HepG2 (cell line): ENCODE results near the gene RSPH4A. TPM values are rescaled to one million over a fixed set of nuclear protein-coding genes. Genes with fewer than 3 reads are reported as not detected.

Source experiments
- ATM ChIP-seq: fragments of 450-650 bp; IDR thresholded peaks from 2 replicates; pipeline ENCODE4 v1.7.1; 2017; ENCODE audit warnings: mild to moderate bottlenecking, borderline replicate concordance
- CENPT ChIP-seq: sonication (generic); formaldehyde crosslinking; IDR thresholded peaks from 2 replicates; pipeline ENCODE4 v1.8.0; 2022; ENCODE audit warnings: low read depth, mild to moderate bottlenecking, moderate library complexity, missing genetic modification reagents
- EHMT2 ChIP-seq: fragments of 200-600 bp; sonication (generic); IDR thresholded peaks from 2 replicates; pipeline ENCODE4 v1.7.0; 2017; ENCODE audit warnings: antibody characterized with exemption, low read depth, low read length, borderline replicate concordance
- MAF1 ChIP-seq: sonication (generic); formaldehyde crosslinking; IDR thresholded peaks from 2 replicates; pipeline ENCODE4 v1.5.0; 2020; ENCODE audit warnings: missing genetic modification reagents, borderline replicate concordance
- MAFK ChIP-seq, 2 experiments: IDR thresholded peaks in 1 of 2; conservative IDR thresholded peaks in 1 of 2; 2 replicates each; pipeline ENCODE4 v1.6.1; 2011; ENCODE audit warnings: improper control_type of control experiment in 2 of 2, low read length in 2 of 2
- NFE2L2 ChIP-seq: fragments of 150-350 bp; IDR thresholded peaks from 2 replicates; pipeline ENCODE4 v1.6.1; 2014; ENCODE audit warnings: low read length
- NR2F1 ChIP-seq, 2 experiments: fragments of 450-650 bp in 1 of 2; formaldehyde crosslinking in 1 of 2; IDR thresholded peaks; 2 replicates each; pipeline versions ENCODE4 v1.5.0 to v1.6.1; 2016 to 2020; ENCODE audit warnings: mild to moderate bottlenecking in 1 of 2, missing compliant biosample characterization in 1 of 2, missing genetic modification reagents in 1 of 2, moderate library complexity in 1 of 2
- NRL ChIP-seq: sonication (generic); formaldehyde crosslinking; IDR thresholded peaks from 2 replicates; pipeline ENCODE4 v1.5.0; 2020; ENCODE audit warnings: missing genetic modification reagents, mild to moderate bottlenecking, moderate library complexity, borderline replicate concordance
- RXRA ChIP-seq: sonication (generic); formaldehyde crosslinking; IDR thresholded peaks from 2 replicates; pipeline ENCODE4 v1.5.1; 2020; ENCODE audit warnings: missing genetic modification reagents
- SATB2 ChIP-seq: sonication (generic); formaldehyde crosslinking; IDR thresholded peaks from 2 replicates; pipeline ENCODE4 v1.5.0; 2020; ENCODE audit warnings: missing genetic modification reagents
- YEATS4 ChIP-seq: sonication (generic); formaldehyde crosslinking; IDR thresholded peaks from 2 replicates; pipeline ENCODE4 v1.4.0; 2020; ENCODE audit warnings: missing genetic modification reagents, borderline replicate concordance
- ZBTB3 ChIP-seq: sonication (generic); formaldehyde crosslinking; IDR thresholded peaks from 2 replicates; pipeline ENCODE4 v1.4.0; 2020; ENCODE audit warnings: low read depth, mild to moderate bottlenecking, moderate library complexity, missing genetic modification reagents, borderline replicate concordance
- ZBTB4 ChIP-seq: sonication (generic); formaldehyde crosslinking; IDR thresholded peaks from 2 replicates; pipeline ENCODE4 v1.4.0; 2020; ENCODE audit warnings: missing genetic modification reagents, mild to moderate bottlenecking, borderline replicate concordance
- ZBTB43 ChIP-seq: sonication (generic); formaldehyde crosslinking; conservative IDR thresholded peaks from 2 replicates; pipeline ENCODE4 v1.4.0; 2020; ENCODE audit warnings: missing genetic modification reagents
- ZBTB44 ChIP-seq: sonication (generic); formaldehyde crosslinking; IDR thresholded peaks from 2 replicates; pipeline ENCODE4 v1.4.0; 2020; ENCODE audit warnings: missing genetic modification reagents
- ZKSCAN8 ChIP-seq: IDR thresholded peaks from 2 replicates; pipeline ENCODE4 v1.6.1; 2016; ENCODE audit warnings: borderline replicate concordance, missing genetic modification reagents, missing compliant biosample characterization
- ZNF207 ChIP-seq: fragments of 450-650 bp; IDR thresholded peaks from 2 replicates; pipeline ENCODE4 v1.6.1; 2016; ENCODE audit warnings: antibody characterized with exemption, borderline replicate concordance
- ZNF484 ChIP-seq: sonication (generic); formaldehyde crosslinking; IDR thresholded peaks from 2 replicates; pipeline ENCODE4 v1.5.1; 2020; ENCODE audit warnings: mild to moderate bottlenecking, low read depth, missing genetic modification reagents, borderline replicate concordance
- ZNF597 ChIP-seq: sonication (generic); formaldehyde crosslinking; IDR thresholded peaks from 2 replicates; pipeline ENCODE4 v1.5.0; 2020; ENCODE audit warnings: missing genetic modification reagents
- ZNF672 ChIP-seq: sonication (generic); formaldehyde crosslinking; IDR thresholded peaks from 2 replicates; pipeline ENCODE4 v1.8.1; 2022; ENCODE audit warnings: missing genetic modification reagents
- ZSCAN31 ChIP-seq: sonication (generic); formaldehyde crosslinking; IDR thresholded peaks from 2 replicates; pipeline ENCODE4 v1.5.0; 2020; ENCODE audit warnings: low read depth, mild to moderate bottlenecking, missing genetic modification reagents
- polyA plus RNA-seq, 8 experiments: library from polyadenylated mRNA; depleted of rRNA in 3 of 8; stranded (reverse) in 7 of 8; unstranded in 1 of 8; fragments of >200 nt; fragmentation: Illumina TruSeq in 4 of 8; extraction: Trizol in 4 of 8; gene quantifications; 2 replicates each; pipeline versions ENCODE4 v1.2.1 to v1.2.3, GENCODE V29; 2011 to 2016; ENCODE audit warnings: low read depth in 4 of 8, missing spikeins in 1 of 8, mixed read lengths in 1 of 8; ENCODE audit not compliant: insufficient read depth in 1 of 8
- total RNA-seq, 5 experiments: library from RNA; depleted of rRNA; stranded (reverse); fragments of >200 nt; fragmentation: Illumina TruSeq; extraction: Trizol; gene quantifications; 2 replicates each; pipeline ENCODE4 v1.2.3, GENCODE V29; 2016; ENCODE audit warnings: low read depth in 1 of 5

RSPH4A gene
- total and polyA plus RNA-seq, 2 of the 13 experiments (the other 11 are each of a cell fraction or from before 2014, with no cell fraction given): 0.24 to 0.40 TPM

GRCh38 chr6:116570856-116571682 is 45.2 kb upstream of the RSPH4A start, which contains the start of gene RWDD1 (continued):
- TF ChIP-seq NRL: peak; percentile 56; the same call in 1 of the 2 replicates
- TF ChIP-seq SATB2: peak; percentile 83; the same call in 1 of the 2 replicates
- 0 out of 2 replicates have a peak, but pooled peaks have one; percentile 9 for TF ChIP-seq NFE2L2
- TF ChIP-seq NR2F1 (CRISPR knock-in tag; IDR thresholded peaks at IDR 0.05): no peak
- TF ChIP-seq ZNF672: no peak
- 0 out of 2 replicates have a peak, but pooled peaks have one; percentile 21 for TF ChIP-seq CENPT (CRISPR knock-in tag)
- no peak for TF ChIP-seq EHMT2
- TF ChIP-seq ZBTB43 (CRISPR knock-in tag): 0 out of 2 replicates have a peak, but pooled peaks have one; percentile 47
- TF ChIP-seq MAF1: peak; percentile 92; the same call in 1 of the 2 replicates
- TF ChIP-seq ZBTB4: peak; percentile 96
- TF ChIP-seq ZKSCAN8 (CRISPR knock-in tag): peak; percentile 77; the same call in 1 of the 2 replicates
- no peak; the same call in none of the 2 replicates for TF ChIP-seq ZSCAN31 (CRISPR knock-in tag)
- TF ChIP-seq RXRA (CRISPR knock-in tag): peak; percentile 89
- TF ChIP-seq ATM: no peak
- TF ChIP-seq YEATS4 (CRISPR knock-in tag): peak; percentile 92
- TF ChIP-seq ZNF484 (CRISPR knock-in tag): no peak
- TF ChIP-seq ZNF597 (CRISPR knock-in tag): no peak
- no peak for TF ChIP-seq ZNF207
- TF ChIP-seq MAFK (conservative IDR thresholded peaks at IDR 0.05 in 1 of 2, IDR thresholded peaks at IDR 0.05 in 1 of 2; ENCODE audit: low read length in 2 of 2): peak; percentile 2 to 84; a peak in 3 of 4 replicates
- TF ChIP-seq ZBTB44 (CRISPR knock-in tag): peak; percentile 72; the same call in 1 of the 2 replicates
- peak; percentile 95 for TF ChIP-seq ZBTB3
